Chondrocyte (in vitro differentiated cells): ENCODE measurements around the gene TRABD2B. TPM values are rescaled to one million over a fixed set of nuclear protein-coding genes. Genes with fewer than 3 reads are reported as not detected.

Source experiments
- DNase-seq: peaks from one replicate; pipeline ENCODE4 v3.0.0; 2021; ENCODE audit warnings: mixed read lengths, low spot score
- H3K27ac Mint-ChIP-seq: one replicate; pipeline ENCODE4 v1.8.0; 2021; ENCODE audit warnings: mild to moderate bottlenecking, moderate library complexity, mixed read lengths; ENCODE audit not compliant: unreplicated experiment
- H3K27me3 Mint-ChIP-seq: 2 replicates; pipeline ENCODE4 v1.8.0; 2021; ENCODE audit warnings: low read depth, mixed read lengths
- H3K36me3 Mint-ChIP-seq: 2 replicates; pipeline ENCODE4 v1.8.0; 2021; ENCODE audit warnings: low read depth, mixed read lengths
- H3K4me1 Mint-ChIP-seq: 2 replicates; pipeline ENCODE4 v1.8.0; 2021; ENCODE audit warnings: low read depth, mild to moderate bottlenecking, mixed read lengths
- H3K4me3 Mint-ChIP-seq: one replicate; pipeline ENCODE4 v1.8.0; 2021; ENCODE audit warnings: mild to moderate bottlenecking, moderate library complexity, mixed read lengths; ENCODE audit not compliant: unreplicated experiment
- H3K9me3 Mint-ChIP-seq: 2 replicates; pipeline ENCODE4 v1.8.0; 2021; ENCODE audit warnings: low read depth, mixed read lengths
- total RNA-seq: library from RNA; stranded (reverse); gene quantifications from 3 replicates; pipeline ENCODE4 v1.2.1, GENCODE V29; 2021
- TF ChIP-seq, protein P1 (sequence below): fragments of 200-600 bp; sonication (generic); IDR thresholded peaks from 2 replicates; pipeline ENCODE4 v1.5.0; 2021; ENCODE audit warnings: antibody characterized with exemption, mild to moderate bottlenecking, moderate library complexity

Gene TRABD2B
- total RNA-seq, 1 donor from 2014 or later: 0.90 TPM

DNA sequence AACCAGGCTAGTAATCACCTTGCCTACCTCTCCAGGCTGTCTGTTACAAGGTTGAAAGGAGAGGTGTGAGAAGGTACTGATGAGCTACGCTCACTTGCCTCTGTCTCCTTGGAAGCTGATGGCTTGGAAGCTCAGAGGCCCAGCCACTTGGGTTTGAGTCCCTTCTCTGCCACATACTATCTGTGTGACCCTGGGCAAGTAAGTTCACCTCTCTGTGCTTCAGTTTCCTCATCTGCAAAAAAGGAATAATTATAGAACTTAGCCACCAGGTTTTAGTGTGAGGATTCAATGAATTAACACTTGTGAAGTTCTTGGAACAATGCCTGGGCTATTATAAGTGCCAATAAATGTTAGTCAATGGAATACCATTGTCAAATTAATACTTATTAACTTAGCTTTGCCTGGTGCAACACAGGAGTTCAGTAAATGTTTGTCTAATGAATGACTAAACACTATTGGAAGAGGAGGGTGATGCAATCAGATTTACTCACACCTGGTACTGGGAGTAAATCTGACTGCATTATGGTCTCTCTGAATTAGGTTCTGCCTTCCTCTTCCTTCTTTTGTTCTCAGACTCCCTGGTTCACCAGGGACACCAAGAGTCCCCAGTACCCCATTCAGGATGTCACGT lies 55.5 kb downstream of the TRABD2B start:
- Mint-ChIP-seq H3K4me1 (peaks cover 30% of the 10 kb centered on the region), H3K27me3 (peaks cover 13% of the 10 kb centered on the region), H3K9me3 (no peaks in the 10 kb centered on the region), H3K36me3 (no peaks in the 10 kb centered on the region), H3K27ac (no peak overlapping the region), H3K4me3 (no peak overlapping the region)
- no peak for DNase-seq
- TF ChIP-seq, protein P1, sequence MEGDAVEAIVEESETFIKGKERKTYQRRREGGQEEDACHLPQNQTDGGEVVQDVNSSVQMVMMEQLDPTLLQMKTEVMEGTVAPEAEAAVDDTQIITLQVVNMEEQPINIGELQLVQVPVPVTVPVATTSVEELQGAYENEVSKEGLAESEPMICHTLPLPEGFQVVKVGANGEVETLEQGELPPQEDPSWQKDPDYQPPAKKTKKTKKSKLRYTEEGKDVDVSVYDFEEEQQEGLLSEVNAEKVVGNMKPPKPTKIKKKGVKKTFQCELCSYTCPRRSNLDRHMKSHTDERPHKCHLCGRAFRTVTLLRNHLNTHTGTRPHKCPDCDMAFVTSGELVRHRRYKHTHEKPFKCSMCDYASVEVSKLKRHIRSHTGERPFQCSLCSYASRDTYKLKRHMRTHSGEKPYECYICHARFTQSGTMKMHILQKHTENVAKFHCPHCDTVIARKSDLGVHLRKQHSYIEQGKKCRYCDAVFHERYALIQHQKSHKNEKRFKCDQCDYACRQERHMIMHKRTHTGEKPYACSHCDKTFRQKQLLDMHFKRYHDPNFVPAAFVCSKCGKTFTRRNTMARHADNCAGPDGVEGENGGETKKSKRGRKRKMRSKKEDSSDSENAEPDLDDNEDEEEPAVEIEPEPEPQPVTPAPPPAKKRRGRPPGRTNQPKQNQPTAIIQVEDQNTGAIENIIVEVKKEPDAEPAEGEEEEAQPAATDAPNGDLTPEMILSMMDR: no peak

DNA sequence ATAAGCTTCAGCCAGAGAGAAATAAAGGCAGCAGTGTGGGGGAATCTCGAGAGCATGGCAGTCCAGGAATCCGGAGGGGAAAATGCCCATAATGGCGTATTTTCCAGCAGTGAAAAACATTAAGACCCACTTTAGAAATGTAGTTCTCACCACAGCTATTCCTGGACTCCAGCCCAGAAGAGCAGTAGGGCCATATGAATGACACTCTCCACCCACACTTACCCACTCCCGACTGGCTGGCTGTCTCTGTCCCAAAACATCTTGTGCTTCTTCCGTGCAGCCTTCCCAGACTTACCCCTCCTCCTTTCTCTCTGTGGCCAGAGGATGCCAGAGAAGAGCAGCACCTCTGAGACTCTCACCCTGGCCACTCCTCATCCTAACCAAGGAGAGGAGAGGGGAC lies 56.4 kb downstream of the TRABD2B start:
- Mint-ChIP-seq H3K4me1 (peaks cover 30% of the 10 kb centered on the region), H3K27ac (peak overlapping the region; percentile 95), H3K4me3 (peak overlapping the region; percentile 18), H3K9me3 (no peaks in the 10 kb centered on the region), H3K27me3 (peaks cover 13% of the 10 kb centered on the region), H3K36me3 (no peaks in the 10 kb centered on the region)
- no peak for DNase-seq
- TF ChIP-seq, protein P1: no peak

DNA sequence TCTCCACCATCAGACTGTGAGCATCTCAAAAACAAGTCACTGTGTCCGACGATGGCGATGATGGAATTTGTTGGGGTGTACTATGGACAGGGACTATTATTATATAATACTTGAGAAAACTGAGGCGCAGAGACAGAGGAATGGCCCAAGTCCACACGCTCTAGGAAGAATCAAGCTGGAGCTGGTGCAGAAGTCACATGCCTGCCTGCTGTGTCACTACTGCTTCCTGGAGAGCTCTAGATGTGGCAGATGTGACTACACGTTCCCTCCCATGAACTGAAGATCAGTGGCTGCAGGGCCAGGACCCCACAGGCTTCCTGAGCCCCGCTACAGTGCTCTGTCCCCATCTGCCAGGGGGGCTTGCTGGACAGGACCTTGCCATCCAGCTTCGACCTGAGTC lies 56.9 kb downstream of the TRABD2B start:
- H3K9me3 Mint-ChIP-seq: no peaks in the 10 kb centered on the region
- peaks cover 30% of the 10 kb centered on the region for H3K4me1 Mint-ChIP-seq
- no peaks in the 10 kb centered on the region for H3K36me3 Mint-ChIP-seq
- no peak overlapping the region for H3K4me3 Mint-ChIP-seq
- TF ChIP-seq, protein P1: no peak
- peak overlapping the region; percentile 95 for H3K27ac Mint-ChIP-seq
- DNase-seq: no peak
- peaks cover 12% of the 10 kb centered on the region for H3K27me3 Mint-ChIP-seq

DNA sequence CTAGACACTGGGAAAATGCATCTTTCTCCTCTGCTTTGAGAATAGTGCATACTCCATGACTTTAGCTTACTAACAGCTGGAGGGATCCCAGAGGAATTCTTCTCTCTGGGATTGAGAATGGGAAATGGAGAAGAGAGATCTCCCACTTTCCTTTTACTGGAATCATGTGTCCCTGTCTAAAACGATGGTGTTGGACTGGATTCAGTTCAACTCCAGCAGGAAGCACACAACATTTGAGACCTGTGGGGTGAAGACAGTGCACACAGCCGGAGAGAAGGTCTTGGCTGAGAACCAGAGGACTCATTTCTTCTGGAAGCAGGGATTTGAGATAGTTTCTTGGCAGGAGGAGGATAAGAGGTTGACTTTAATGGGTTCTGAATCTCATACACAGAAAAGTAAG lies 58.7 kb downstream of the TRABD2B start:
- Mint-ChIP-seq H3K27me3 (peaks cover 4% of the 10 kb centered on the region), H3K36me3 (no peaks in the 10 kb centered on the region), H3K27ac (peak overlapping the region; percentile 24), H3K4me1 (peaks cover 30% of the 10 kb centered on the region), H3K9me3 (no peaks in the 10 kb centered on the region), H3K4me3 (no peak overlapping the region)
- DNase-seq: no peak
- TF ChIP-seq, protein P1: no peak

DNA sequence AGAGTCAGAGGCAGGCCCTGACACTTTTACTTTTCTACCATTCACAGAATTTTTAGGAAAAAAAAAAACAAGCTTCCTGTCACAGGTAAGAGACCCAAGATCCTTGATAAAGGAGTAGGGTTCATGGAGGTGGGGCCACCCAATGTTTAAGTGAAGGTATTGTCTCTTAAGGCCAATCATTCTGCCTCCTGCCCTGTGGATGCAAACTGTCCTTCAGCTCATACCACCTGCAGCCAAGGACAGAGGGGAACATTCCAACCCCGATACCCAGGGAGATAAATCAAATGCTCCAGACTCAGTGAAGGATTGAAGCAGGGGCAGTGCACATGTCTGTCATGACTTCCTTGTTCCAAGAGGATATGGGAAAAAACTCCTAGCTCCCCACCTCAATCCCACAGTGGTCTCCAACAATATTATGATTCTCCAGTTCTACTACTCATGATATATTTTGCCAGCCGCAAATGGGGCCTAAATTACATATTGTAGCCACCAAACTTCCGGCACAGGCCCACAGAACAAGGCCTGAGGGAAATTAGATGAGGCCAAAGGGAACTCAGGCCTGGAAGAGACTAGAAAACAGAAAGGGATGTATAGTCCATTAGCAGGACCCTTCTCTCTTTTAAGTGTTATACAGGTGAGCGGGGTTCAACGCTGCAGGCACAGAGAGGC lies 59.5 kb downstream of the TRABD2B start:
- Mint-ChIP-seq H3K27me3 (peaks cover 5% of the 10 kb centered on the region), H3K36me3 (no peaks in the 10 kb centered on the region), H3K27ac (no peak overlapping the region), H3K9me3 (no peaks in the 10 kb centered on the region), H3K4me3 (no peak overlapping the region), H3K4me1 (peaks cover 30% of the 10 kb centered on the region)
- DNase-seq: no peak
- TF ChIP-seq, protein P1: no peak
